HCT116 (cell line): Measurements from ENCODE around the gene MAPK8.
A peak's percentile ranks its signal among the peaks of the same experiment; 100 is the strongest.

Experiments used
- CEBPB ChIP-seq: IDR thresholded peaks from 2 replicates; pipeline ENCODE4 v1.6.1; 2012; ENCODE audit warnings: low read depth
- SP1 ChIP-seq: IDR thresholded peaks from 2 replicates; pipeline ENCODE4 v1.6.1; 2012; ENCODE audit warnings: low read depth
- SRF ChIP-seq: IDR thresholded peaks from 2 replicates; pipeline ENCODE4 v1.6.1; 2012; ENCODE audit warnings: low read depth
- TF ChIP-seq, protein P1 (sequence below): IDR thresholded peaks from 2 replicates; pipeline ENCODE4 v1.6.1; 2012
- TF ChIP-seq, protein P2 (sequence below), 3 experiments: fragments of 200-600 bp in 1 of 3; sonication (generic) in 1 of 3; IDR thresholded peaks in 2 of 3; conservative IDR thresholded peaks in 1 of 3; 2 replicates each; pipeline ENCODE4 v1.5.1; 2012 to 2017; ENCODE audit warnings: low read depth in 2 of 3, low read length in 2 of 3, antibody characterized with exemption in 1 of 3, borderline replicate concordance in 1 of 3, control low read depth in 1 of 3, mild to moderate bottlenecking in 1 of 3, mixed read lengths in 1 of 3, mixed run types in 1 of 3, moderate library complexity in 1 of 3; ENCODE audit not compliant: insufficient read depth in 1 of 3
- TF ChIP-seq, protein P3 (sequence below): IDR thresholded peaks from 2 replicates; pipeline ENCODE4 v1.6.1; 2012; ENCODE audit warnings: low read depth

DNA sequence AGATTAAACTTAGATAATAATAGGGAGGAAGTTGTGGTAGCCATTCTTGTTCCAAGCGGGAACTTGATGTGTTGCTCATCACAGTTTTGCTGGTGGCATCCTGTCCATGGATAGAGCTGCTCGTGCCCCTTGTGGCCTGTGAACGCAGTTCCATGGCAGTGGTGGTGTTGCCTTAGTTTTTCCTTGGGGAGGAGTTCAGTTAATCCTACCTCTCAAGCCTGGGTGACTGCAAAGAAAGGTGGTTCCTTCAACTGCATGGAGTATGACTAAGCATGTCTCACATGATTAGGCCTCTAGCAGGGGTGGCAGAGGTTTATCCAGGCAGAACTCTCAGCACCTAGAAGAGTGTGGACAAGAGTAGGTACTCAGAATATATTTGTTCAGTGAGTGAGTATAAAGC, 99.7 kb downstream of the MAPK8 start:
- TF ChIP-seq SP1 (no peak), CEBPB (no peak), SRF (no peak)
- TF ChIP-seq, protein P1, sequence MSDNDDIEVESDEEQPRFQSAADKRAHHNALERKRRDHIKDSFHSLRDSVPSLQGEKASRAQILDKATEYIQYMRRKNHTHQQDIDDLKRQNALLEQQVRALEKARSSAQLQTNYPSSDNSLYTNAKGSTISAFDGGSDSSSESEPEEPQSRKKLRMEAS: no peak
- TF ChIP-seq, protein P2, sequence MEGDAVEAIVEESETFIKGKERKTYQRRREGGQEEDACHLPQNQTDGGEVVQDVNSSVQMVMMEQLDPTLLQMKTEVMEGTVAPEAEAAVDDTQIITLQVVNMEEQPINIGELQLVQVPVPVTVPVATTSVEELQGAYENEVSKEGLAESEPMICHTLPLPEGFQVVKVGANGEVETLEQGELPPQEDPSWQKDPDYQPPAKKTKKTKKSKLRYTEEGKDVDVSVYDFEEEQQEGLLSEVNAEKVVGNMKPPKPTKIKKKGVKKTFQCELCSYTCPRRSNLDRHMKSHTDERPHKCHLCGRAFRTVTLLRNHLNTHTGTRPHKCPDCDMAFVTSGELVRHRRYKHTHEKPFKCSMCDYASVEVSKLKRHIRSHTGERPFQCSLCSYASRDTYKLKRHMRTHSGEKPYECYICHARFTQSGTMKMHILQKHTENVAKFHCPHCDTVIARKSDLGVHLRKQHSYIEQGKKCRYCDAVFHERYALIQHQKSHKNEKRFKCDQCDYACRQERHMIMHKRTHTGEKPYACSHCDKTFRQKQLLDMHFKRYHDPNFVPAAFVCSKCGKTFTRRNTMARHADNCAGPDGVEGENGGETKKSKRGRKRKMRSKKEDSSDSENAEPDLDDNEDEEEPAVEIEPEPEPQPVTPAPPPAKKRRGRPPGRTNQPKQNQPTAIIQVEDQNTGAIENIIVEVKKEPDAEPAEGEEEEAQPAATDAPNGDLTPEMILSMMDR (IDR thresholded peaks at IDR 0.05 in 2 of 3, conservative IDR thresholded peaks at IDR 0.05 in 1 of 3; ENCODE audit: borderline replicate concordance in 1 of 3, insufficient read depth in 1 of 3, low read depth in 2 of 3, low read length in 2 of 3): peak in 1 of 3 experiments; percentile 18; a peak in 1 of 6 replicates
- TF ChIP-seq, protein P3, sequence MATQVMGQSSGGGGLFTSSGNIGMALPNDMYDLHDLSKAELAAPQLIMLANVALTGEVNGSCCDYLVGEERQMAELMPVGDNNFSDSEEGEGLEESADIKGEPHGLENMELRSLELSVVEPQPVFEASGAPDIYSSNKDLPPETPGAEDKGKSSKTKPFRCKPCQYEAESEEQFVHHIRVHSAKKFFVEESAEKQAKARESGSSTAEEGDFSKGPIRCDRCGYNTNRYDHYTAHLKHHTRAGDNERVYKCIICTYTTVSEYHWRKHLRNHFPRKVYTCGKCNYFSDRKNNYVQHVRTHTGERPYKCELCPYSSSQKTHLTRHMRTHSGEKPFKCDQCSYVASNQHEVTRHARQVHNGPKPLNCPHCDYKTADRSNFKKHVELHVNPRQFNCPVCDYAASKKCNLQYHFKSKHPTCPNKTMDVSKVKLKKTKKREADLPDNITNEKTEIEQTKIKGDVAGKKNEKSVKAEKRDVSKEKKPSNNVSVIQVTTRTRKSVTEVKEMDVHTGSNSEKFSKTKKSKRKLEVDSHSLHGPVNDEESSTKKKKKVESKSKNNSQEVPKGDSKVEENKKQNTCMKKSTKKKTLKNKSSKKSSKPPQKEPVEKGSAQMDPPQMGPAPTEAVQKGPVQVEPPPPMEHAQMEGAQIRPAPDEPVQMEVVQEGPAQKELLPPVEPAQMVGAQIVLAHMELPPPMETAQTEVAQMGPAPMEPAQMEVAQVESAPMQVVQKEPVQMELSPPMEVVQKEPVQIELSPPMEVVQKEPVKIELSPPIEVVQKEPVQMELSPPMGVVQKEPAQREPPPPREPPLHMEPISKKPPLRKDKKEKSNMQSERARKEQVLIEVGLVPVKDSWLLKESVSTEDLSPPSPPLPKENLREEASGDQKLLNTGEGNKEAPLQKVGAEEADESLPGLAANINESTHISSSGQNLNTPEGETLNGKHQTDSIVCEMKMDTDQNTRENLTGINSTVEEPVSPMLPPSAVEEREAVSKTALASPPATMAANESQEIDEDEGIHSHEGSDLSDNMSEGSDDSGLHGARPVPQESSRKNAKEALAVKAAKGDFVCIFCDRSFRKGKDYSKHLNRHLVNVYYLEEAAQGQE: no peak
